GM19397 (cell line): ENCODE data around the gene ABCA12.
"Not testable (repeated sequence)": the region's sequence is repeated elsewhere in the genome, so short reads cannot be mapped to it uniquely, and the experiment has no call there.

ENCODE experiments used
- ATAC-seq: cut with Tn5 transposase; IDR thresholded peaks from one replicate; pipeline ENCODE4 v1.9.1; 2021; ENCODE audit warnings: mild to moderate bottlenecking, moderate library complexity; ENCODE audit not compliant: unreplicated experiment

ABCA12 gene

GRCh38 chr2:215138479-215138878 is at the start of gene ABCA12:
Gene ABCA12 (minus strand): TSS chr2:215138626. CDS start chr2:215138208, 418 bp downstream.
- ATAC-seq = no peak

GRCh38 chr2:215188078-215188477 is 49.7 kb upstream of the ABCA12 start:
- ATAC-seq = no peak

- ATAC-seq = no peak
Observed at GRCh38 chr2:215186021-215186420, 47.6 kb upstream of the ABCA12 start.

- no peak for ATAC-seq
Observed at GRCh38 chr2:215178121-215178520, 39.7 kb upstream of the ABCA12 start.

GRCh38 chr2:215171796-215172195 is 33.4 kb upstream of the ABCA12 start:
- no peak for ATAC-seq

- ATAC-seq = peak; percentile 81
Observed at GRCh38 chr2:215171151-215171550, 32.7 kb upstream of the ABCA12 start.

- not testable (repeated sequence) for ATAC-seq
Observed at GRCh38 chr2:215166505-215166904, 28.1 kb upstream of the ABCA12 start.

- not testable (repeated sequence) for ATAC-seq
Observed at GRCh38 chr2:215163319-215163718, 24.9 kb upstream of the ABCA12 start.

GRCh38 chr2:215161301-215161829 is 22.9 kb upstream of the ABCA12 start:
- no peak for ATAC-seq

GRCh38 chr2:215160081-215160480 is 21.7 kb upstream of the ABCA12 start:
- no peak for ATAC-seq

GRCh38 chr2:215156453-215156852 is 18.0 kb upstream of the ABCA12 start:
- no peak for ATAC-seq

GRCh38 chr2:215149894-215150293 is 11.5 kb upstream of the ABCA12 start:
- no peak for ATAC-seq

GRCh38 chr2:215149486-215149885 is 11.1 kb upstream of the ABCA12 start:
- no peak for ATAC-seq

GRCh38 chr2:215149060-215149459 is 10.6 kb upstream of the ABCA12 start:
- no peak for ATAC-seq

GRCh38 chr2:215145611-215146010 is 7.2 kb upstream of the ABCA12 start:
- ATAC-seq = no peak

- ATAC-seq = no peak
Observed at GRCh38 chr2:215144106-215144875, 5.9 kb upstream of the ABCA12 start.

- no peak for ATAC-seq
Observed at GRCh38 chr2:215143458-215143857, 5.0 kb upstream of the ABCA12 start.

GRCh38 chr2:215141706-215142105 is 3.3 kb upstream of the ABCA12 start:
- no peak for ATAC-seq

GRCh38 chr2:215140166-215140707 is 1.8 kb upstream of the ABCA12 start:
- ATAC-seq = no peak

GRCh38 chr2:215137741-215138340 is 585 bp downstream of the ABCA12 start:
- ATAC-seq = no peak

- ATAC-seq = no peak
Observed at GRCh38 chr2:215137329-215137686, 1.1 kb downstream of the ABCA12 start.
